HEK293T (cell line): ENCODE results near the gene TRIM26.

Experiments
- ARNT ChIP-seq: fragments of 450-650 bp; IDR thresholded peaks from 2 replicates; pipeline ENCODE4 v1.6.1; 2017; ENCODE audit warnings: mild to moderate bottlenecking
- BHLHE40 ChIP-seq: fragments of 450-650 bp; IDR thresholded peaks from 2 replicates; pipeline ENCODE4 v1.6.1; 2016; ENCODE audit warnings: mild to moderate bottlenecking, moderate library complexity, borderline replicate concordance
- FOXA1 ChIP-seq: fragments of 450-650 bp; IDR thresholded peaks from 2 replicates; pipeline ENCODE4 v1.6.1; 2016; ENCODE audit warnings: mild to moderate bottlenecking
- FOXM1 ChIP-seq: fragments of 450-650 bp; IDR thresholded peaks from 2 replicates; pipeline ENCODE4 v1.6.1; 2017; ENCODE audit warnings: mild to moderate bottlenecking, borderline replicate concordance
- HDGF ChIP-seq: fragments of 450-650 bp; IDR thresholded peaks from 2 replicates; pipeline ENCODE4 v1.6.1; 2017; ENCODE audit warnings: antibody characterized with exemption, borderline replicate concordance
- TARDBP ChIP-seq: fragments of 450-650 bp; IDR thresholded peaks from 2 replicates; pipeline ENCODE4 v1.6.1; 2016
- ZNF384 ChIP-seq: fragments of 450-650 bp; IDR thresholded peaks from 2 replicates; pipeline ENCODE4 v1.6.1; 2016
- TF ChIP-seq, protein P1 (sequence below): fragments of 450-650 bp; IDR thresholded peaks from 2 replicates; pipeline ENCODE4 v1.6.1; 2016

- TF ChIP-seq FOXA1: no peak
- TF ChIP-seq, protein P1, sequence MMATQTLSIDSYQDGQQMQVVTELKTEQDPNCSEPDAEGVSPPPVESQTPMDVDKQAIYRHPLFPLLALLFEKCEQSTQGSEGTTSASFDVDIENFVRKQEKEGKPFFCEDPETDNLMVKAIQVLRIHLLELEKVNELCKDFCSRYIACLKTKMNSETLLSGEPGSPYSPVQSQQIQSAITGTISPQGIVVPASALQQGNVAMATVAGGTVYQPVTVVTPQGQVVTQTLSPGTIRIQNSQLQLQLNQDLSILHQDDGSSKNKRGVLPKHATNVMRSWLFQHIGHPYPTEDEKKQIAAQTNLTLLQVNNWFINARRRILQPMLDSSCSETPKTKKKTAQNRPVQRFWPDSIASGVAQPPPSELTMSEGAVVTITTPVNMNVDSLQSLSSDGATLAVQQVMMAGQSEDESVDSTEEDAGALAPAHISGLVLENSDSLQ: no peak
- no peak for TF ChIP-seq FOXM1
- no peak for TF ChIP-seq ZNF384
- TF ChIP-seq BHLHE40: no peak
- TF ChIP-seq TARDBP: no peak
- TF ChIP-seq ARNT: no peak
- no peak for TF ChIP-seq HDGF
These were observed 21.1 kb upstream of the TRIM26 start for GRCh38 chr6:30234356-30234755.
